Measurements from ENCODE around the gene C2CD4C.
"Not testable (repeated sequence)": the region's sequence is repeated elsewhere in the genome, so short reads cannot be mapped to it uniquely, and the experiment has no call there.

Gene C2CD4C

GRCh38 chr19:438416-438958 is 29.5 kb upstream of the C2CD4C start:
- DNase-seq (ENCODE audit: low spot score): no peak

- DNase-seq (ENCODE audit: low spot score): no peak
Observed at GRCh38 chr19:437041-437440, 28.1 kb upstream of the C2CD4C start.

- no peak for DNase-seq (ENCODE audit: low spot score)
Observed at GRCh38 chr19:436413-436950, 27.5 kb upstream of the C2CD4C start.

GRCh38 chr19:435707-436412 is 26.9 kb upstream of the C2CD4C start:
- DNase-seq (ENCODE audit: low spot score): no peak

DNA sequence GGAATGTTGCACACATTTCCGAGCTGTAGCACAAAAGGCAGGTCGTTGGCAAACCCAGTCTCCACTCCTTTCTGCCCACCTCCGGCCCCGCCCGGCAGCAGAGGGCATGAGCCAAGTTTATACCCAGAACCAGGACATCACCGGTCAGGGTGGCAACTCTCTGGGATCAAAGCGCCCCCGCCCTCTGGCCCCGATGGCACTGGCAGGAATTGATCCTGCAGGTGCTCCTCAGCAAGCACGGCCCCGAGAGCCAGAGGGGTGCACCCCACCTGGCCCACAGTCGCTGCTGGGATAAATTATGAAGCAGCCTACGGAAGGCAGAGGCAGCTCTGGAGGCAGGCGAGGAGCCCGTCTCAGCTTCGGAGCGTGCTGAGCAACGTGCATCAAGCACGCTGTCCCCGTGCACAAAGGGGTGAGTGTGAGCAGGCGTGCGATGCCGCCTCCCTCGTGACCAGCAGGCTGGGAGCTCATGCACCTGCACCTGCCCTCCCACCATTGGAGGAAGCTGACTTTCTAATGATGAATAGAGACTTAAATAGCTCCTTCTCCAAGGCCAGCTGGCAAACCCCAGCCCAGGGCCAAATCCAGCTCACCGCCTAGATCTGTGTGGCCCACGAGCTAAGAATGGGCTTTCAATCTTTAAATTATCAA is 26.2 kb upstream of the C2CD4C start:
- DNase-seq (ENCODE audit: low spot score): no peak

- no peak for DNase-seq (ENCODE audit: low spot score)
Observed at GRCh38 chr19:434152-434960, 25.4 kb upstream of the C2CD4C start.

DNA sequence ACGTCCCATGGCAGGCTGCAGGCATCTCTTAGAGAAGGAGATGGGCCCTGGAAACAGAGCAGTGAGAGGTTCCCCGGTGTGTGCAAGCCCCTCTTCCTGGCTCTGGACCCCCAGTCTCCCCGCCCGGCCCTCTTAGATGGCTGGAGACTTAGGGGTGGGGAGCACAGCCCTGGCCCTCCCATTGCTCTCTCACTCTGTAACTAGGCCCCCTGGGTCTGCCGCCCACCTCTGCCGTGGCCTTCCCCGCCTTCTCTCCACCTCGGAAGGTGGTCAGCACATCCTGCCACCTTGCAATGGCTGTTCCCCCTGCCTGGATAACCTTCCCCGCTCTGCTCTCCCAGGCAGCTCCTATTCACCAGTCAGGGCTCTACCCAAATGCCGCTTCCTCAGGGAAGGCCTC is 21.8 kb upstream of the C2CD4C start:
- DNase-seq (ENCODE audit: low spot score): no peak

DNA sequence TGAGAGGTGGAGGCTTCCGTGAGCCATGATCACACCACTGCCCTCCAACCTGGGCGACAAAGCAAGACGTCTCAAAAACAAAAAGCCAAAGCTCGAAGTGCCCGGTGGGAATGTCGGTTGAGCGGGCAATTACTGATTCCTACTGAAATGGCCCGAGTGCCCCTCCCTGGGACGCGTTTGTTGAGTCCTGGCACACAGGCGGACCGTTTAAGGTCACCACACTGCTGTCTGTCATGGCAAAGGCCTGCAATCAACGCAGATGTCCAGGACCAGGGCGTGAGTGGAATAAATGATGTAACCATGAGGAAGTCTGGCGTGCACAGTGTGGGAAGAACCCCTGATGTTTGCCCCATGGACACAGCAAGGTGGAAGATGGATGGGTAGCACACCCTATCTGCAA is 19.2 kb upstream of the C2CD4C start:
- no peak for DNase-seq (ENCODE audit: low spot score)

DNA sequence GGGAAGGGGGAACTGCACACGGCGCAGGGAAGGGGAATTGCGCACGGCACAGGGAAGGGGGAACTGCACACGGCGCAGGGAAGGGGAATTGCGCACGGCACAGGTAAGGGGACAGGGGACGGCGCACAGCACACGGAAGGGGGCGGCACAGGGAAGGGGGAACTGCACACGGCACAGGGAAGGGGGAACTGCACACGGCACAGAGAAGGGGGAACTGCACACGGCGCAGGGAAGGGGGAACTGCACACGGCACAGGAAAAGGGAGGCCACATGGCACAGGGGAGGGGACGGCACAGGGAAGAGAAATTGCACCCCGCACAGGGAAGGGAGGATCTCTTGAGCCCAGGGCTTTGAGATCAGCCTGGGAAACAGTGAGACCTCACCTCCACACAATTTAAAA is 18.7 kb upstream of the C2CD4C start:
- not testable (repeated sequence) for DNase-seq (ENCODE audit: low spot score)

GRCh38 chr19:426725-427445 is 17.9 kb upstream of the C2CD4C start:
- DNase-seq (ENCODE audit: low spot score): no peak

DNA sequence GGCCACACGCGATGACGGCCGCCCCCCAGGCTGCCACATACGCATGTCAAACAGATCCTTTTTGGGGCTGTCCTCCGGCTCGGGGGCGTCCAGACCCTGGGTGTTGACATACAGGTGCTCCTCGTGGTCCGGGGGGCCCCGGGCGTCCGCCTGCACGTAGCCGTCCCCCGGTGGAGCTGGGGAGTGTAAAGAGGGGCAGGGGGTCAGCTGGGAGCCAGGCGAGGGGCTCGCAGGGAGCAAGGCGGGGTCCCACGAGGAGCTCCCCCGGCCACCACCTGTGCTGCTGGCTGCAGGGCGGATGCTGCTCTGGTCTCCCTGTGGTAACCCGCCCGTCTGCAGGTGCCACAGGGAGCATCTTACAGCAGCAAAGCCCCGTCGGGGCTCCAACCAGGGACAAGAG is 16.1 kb upstream of the C2CD4C start:
- no peak for DNase-seq (ENCODE audit: low spot score)

GRCh38 chr19:424546-424945 is 15.6 kb upstream of the C2CD4C start:
- DNase-seq (ENCODE audit: low spot score): no peak

DNA sequence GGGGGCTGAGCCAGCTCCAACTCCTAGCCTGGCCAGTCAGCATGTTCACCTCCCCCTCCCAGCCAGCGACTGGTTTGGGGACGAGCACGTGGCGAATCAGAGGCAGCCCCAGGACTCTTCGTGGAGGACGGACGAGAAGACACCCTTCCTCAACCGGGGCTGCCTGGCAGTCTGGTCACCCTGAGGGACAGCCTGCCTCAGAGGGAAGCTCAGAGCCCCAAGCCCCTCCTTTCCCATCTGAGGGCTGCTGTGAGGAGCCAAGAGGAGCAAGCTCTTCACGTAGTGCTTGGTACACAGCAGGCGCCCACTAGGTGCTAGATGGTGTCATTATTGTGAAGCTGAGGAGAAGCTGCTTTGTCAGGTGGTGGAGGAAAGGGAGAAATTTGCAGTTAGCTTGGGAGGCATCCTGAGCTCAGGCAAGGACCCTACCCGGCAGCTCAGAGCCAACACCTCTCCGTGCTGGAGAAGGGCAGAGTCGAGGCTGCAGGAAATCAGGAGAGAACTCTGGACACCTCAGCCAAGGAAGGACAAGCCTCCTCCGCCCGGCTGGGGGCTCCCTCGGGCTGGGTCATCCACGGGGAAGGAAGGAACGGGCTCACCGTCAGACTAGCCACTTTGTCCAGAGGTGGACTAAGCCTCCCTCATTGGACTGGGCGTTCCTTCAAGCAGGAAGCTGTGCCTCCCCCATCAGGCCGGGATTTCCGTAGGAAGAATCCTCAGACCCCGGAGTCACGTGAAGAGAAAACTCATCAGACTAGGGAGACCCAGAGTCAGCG is 14.9 kb upstream of the C2CD4C start:
- no peak for DNase-seq (ENCODE audit: low spot score)

DNA sequence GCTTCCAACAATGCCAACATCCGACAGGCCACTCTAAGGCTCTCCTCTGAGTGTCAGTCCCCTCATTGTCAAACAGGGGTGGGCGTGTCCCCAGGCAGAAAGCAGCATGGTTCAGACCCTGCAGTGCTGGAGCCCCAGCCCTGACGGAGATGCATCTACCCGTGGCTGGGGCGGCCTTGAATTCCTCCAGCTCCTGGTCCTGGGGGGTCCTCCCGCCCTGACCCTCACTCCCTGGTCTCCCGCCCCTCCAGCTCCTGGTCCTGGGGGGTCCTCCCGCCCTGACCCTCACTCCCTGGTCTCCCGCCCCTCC is 13.9 kb upstream of the C2CD4C start:
- not testable (repeated sequence) for DNase-seq (ENCODE audit: low spot score)

DNA sequence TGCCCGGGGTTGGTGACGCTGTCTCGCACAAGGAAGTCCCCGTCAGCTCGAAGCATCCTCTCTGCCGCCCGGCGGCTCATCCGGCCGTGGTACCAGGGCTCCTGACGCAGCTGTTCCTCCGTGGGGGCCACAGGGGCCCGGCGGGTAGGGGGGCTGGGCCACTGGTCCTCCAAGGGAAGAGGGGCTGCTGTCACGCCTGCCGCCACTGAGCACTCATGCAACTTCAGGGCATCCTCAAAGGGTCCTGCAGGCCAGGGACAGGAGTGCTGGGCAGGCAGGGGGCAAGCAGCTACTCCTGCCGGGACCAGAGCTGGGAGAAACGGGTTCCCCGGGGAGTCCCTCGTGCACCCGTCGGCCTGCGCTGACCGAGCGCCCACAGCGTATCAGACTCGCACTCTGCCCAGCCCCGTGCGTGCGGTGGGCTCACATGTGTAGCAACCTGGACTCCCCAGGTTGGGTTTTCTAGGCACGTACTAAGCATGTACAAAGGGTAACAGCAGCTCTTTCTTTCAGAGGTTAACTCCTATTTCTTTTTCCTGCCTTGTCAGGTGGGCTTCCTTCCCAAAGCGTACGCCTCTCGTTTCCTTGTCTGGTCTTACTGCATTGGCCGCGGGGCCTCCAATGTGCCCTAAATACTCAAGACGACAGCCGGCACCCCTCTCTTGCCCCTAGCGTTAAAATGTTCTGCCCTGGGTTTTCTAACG is 13.4 kb upstream of the C2CD4C start:
- DNase-seq (ENCODE audit: low spot score): no peak

- no peak for DNase-seq (ENCODE audit: low spot score)
Observed at GRCh38 chr19:419721-420515, 11.0 kb upstream of the C2CD4C start.

- DNase-seq (ENCODE audit: low spot score): no peak
Observed at GRCh38 chr19:418761-419671, 10.1 kb upstream of the C2CD4C start.

- no peak for DNase-seq (ENCODE audit: low spot score)
Observed at GRCh38 chr19:416416-416815, 7.5 kb upstream of the C2CD4C start.

- DNase-seq (ENCODE audit: low spot score): no peak
Observed at GRCh38 chr19:415292-415691, 6.3 kb upstream of the C2CD4C start.

Data from hematopoietic multipotent progenitor cell treated with erythropoietin and hydrocortisone succinate and interleukin-3 and kit ligand, for 17 days (in vitro differentiated cells).